ENCODE results near the gene MAPK1.

DNA sequence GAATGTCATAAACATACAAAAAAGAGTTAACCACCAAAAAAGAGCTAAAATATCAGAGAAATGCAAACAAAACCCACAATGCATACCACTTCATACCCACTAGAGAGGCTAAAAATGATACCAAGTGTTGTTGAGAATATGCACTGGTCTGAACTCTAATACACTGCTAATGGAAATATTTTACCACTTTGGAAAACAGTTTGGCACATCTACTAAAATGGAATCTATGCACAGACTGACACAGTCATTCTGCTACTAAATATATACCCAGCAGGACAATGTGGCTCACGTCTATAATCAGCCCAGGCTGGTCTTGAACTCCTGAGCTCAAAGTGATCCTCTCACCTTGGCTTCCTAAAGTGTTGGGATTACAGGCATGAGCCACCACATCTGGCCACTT lies 18.0 kb downstream of the MAPK1 start:
- TF ChIP-seq EZH2 (optimal IDR thresholded peaks at IDR 0.05; ENCODE audit: low read depth, low read length) (no peak), EZH2phosphoT487 (IDR thresholded peaks at IDR 0.05; ENCODE audit: low read length) (no peak)
- TF ChIP-seq, protein P1, sequence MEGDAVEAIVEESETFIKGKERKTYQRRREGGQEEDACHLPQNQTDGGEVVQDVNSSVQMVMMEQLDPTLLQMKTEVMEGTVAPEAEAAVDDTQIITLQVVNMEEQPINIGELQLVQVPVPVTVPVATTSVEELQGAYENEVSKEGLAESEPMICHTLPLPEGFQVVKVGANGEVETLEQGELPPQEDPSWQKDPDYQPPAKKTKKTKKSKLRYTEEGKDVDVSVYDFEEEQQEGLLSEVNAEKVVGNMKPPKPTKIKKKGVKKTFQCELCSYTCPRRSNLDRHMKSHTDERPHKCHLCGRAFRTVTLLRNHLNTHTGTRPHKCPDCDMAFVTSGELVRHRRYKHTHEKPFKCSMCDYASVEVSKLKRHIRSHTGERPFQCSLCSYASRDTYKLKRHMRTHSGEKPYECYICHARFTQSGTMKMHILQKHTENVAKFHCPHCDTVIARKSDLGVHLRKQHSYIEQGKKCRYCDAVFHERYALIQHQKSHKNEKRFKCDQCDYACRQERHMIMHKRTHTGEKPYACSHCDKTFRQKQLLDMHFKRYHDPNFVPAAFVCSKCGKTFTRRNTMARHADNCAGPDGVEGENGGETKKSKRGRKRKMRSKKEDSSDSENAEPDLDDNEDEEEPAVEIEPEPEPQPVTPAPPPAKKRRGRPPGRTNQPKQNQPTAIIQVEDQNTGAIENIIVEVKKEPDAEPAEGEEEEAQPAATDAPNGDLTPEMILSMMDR (IDR thresholded peaks at IDR 0.05; ENCODE audit: low read length): no peak

All from MM.1S (cell line).